IPS-NIHi11 (cell line): Measurements from ENCODE around the gene HIPK2.
A peak's percentile ranks its signal among the peaks of the same experiment; 100 is the strongest.

ENCODE experiments used
- DNase-seq: peaks from one replicate; pipeline ENCODE4 v3.0.0; 2012; ENCODE audit warnings: mixed read lengths, low spot score

The HIPK2 gene

DNA sequence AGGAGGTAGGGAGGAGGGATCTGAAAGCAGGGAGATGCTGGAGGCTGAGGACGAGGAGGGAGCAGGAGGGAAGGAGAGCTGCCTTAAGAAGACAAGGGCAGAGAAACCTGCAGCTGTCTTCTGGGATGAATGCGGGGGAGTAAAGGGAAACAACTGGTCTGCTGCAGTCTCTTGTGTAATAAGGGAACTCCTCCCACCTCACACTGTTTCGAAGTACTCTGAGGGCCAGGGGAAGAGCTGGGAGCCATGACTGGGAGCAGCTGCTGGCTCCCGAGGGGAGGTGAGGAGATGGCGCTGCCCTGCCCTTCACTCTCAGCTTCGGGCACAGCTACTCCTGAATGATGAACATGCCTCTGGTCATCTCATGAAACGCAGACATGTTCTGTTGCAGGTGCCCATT is 189.2 kb downstream of the HIPK2 start:
- DNase-seq = no peak

DNA sequence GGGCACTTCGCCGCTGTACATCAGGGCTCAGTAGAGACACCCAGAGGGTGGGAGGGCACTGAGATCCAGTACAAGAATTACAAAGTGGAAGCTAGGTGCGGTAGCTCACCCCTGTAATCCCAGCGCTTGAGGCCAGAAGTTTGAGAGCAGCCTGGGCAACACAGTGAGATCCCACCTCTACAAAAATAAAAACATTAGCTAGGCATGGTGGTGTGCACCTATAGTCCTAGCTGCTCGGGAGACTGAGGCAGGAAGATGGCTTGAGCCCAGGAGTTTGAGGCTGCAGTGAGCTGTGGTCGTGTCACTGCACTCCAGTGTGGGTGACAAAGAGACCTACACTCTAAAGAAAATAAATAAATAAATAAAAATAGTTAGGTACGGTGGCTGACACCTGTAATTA is 190.3 kb downstream of the HIPK2 start:
- DNase-seq = no peak

DNA sequence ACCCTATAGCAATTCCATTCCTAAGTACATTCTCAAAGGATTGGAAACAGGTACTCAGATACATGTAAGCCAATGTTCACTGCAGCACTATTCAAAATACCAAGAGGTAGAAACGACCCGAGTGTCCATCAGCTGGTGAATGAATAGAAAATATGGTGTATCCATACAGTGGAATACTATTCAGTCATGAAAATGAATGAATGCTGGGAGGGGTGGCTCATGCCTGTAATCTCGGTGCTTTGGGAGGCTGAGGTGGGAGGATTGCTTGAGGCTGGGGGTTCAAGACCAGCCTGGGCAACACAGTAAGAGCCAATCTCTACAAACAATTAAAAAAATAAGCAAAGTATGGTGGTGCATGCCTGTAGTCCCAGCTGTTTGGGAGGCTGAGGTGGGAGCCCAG is 191.5 kb downstream of the HIPK2 start:
- DNase-seq = no peak

DNA sequence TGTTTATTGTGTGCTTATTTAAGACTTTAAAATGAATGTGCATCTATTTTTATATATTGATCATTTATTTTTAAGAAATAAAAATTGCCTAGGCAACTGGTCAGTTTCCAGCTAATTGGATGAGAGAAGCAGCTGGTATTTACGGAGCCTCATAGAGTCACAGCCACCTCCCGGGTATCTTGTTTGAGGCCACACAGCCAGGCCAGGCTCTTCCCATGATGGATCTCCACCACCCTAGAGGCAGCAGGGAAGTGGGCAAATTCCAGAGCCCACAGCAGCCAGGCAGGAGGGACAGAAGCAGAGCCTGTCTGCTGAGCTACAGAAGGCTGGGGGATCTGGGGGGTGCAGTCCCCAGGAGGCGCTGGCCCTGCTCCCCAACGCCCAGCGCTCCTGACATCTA is 192.8 kb downstream of the HIPK2 start:
- DNase-seq = no peak

DNA sequence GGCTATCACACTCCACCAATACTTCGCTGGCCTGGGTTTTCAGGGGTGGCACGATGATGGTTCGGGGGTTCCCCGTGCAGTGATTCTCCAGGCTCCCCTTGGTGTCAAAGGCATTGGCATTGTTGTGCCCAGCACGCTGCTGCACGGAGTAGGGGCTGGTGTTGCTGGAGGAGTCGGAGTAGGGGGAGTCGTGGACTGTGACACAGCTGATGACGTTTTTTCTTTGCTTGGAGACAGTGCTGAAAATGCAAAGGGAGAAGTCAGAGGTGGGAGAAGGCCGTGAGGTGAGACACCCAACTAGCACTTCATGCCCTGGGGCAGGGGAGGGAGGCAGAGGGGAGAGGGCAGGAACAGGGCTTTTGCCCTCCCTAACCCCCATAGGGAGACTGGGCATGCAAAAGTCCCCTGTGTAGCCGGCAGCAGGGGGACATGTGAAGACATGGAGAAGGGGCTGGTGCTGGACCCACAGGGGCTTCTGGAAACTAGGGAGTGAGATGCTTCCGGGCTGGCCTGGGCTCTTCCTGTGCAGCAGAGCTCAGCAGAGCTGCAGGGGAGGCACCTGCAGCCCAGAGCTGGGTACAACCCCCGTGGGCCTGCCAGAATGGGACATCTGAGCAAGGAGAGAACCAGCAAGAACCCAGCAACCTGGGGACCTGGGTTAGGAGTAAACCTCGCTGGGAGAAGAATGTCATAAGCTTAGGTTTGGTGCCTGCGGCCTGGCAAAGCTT is 193.8 kb downstream of the HIPK2 start:
- no peak for DNase-seq

DNA sequence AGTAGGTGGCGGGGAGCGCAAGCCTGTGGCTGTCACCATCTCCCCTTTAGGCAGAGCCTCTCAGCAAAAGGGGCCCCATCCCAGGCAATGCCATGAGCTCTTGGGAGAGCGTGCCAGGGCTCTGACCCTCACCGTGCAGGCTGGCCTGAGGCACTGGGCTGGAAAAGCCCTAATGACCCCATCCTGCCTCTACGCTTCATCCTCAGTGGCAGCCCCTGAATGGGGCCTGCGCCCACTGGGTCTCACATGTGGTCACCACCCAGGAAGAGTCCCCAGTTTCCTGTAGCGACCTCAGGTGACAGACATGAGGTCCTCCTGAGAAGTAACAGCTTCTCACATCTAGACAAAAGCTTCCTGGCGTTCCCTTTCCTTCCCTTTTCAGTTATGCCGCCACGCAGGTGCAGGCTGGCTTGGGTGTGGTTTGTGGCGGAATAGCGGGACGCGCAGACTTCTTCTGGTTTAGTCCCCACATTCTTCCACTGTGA is 195.1 kb downstream of the HIPK2 start:
- no peak for DNase-seq

DNA sequence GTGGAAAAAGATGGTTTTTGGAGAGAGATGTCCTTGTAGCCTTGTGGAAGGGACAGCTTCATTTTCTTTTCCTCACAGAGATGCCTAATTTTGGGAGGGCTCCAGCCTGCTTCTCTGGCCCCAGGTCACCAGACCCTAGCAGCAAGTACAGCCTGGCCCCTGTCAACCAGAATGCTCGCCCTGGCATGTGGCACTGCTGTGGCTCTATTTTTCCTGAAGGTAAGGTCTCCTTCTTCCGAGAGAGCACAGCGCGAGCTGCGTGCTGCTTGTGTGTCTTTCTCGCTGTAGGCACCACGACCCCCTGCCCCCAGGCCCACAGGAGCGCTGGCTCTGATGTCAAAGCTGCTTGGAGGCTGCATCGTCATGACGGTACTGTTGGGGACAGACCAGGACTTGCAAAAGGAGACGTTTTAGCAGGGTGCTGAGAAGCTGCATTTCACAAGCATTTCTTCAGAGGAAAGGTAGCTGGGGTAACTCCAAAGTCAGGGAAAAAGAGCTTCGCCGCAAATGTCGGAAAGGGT is 195.6 kb downstream of the HIPK2 start:
- no peak for DNase-seq

DNA sequence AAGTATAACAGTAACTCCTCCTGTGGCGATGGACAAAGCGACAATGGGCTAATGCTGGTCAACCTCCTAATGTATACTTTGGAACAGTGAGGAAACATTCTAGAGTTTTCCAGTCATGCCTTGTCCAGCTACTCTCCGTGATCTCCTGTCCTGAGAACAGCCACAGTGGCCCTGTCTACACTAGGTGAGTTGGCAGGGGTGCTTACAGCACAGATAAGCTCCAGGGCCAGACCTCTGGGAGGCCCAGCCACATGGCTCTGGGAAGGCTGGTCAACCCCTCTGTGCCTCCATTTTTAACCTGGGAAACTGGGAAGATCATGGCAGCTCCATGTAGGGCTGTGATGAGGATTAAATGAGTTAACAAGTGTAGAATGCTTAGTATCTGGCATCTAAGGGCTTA is 197.4 kb downstream of the HIPK2 start:
- no peak for DNase-seq

DNA sequence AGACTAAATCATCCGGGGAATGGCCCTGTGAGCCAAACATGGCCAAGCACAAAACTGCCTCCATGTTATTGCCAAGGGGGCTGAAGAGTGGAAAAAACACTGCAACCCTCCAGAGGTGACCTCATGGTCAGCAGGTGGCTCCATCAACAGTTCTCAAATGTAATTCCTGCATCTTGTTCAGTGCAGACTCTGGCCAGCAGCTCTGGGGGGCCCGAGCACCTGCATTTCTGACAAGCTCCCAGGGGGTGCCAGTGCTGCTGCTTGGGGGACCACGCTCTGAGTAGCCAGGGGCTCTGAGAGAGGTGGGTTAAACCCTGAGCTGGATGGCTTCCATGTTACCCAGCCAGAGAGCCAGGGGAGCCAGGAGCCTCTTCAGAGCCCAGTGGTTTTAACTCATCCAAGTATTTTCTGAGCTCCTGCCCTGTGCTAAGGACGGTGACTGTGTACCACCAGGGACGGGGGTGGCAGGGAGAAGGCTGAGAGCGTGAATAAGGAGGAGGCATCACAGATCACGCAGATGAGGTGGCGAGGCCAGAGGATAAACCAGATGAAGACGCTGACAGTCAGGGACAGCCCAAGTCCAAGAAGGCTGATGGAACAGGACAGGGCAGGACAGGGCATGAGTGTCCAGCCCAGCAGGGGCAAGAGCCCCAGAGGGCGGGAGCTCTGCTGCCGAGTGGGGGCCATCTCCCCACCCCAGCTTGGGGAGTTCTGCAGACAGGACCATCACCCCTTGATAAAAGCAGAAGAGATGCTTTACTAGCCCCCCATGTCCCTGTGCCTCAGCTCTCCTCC is 201.4 kb downstream of the HIPK2 start:
- no peak for DNase-seq

DNA sequence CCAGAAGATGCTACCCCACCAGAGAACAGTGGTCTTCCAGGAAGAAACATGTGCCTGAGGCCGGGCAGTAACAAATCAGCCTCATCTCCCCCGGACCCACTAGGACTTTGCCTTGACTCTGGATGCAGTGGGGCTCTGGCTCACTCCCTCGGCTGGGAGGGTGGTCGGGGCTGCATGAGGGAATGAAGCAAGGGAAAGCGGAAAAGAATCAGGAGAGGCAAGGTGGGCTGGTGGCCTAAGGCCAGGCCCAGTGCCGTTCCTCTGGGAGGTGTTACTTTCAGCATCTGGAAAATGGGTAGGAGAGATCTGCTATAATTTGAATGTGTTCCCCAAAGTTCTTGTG is 202.5 kb downstream of the HIPK2 start:
- no peak for DNase-seq

DNA sequence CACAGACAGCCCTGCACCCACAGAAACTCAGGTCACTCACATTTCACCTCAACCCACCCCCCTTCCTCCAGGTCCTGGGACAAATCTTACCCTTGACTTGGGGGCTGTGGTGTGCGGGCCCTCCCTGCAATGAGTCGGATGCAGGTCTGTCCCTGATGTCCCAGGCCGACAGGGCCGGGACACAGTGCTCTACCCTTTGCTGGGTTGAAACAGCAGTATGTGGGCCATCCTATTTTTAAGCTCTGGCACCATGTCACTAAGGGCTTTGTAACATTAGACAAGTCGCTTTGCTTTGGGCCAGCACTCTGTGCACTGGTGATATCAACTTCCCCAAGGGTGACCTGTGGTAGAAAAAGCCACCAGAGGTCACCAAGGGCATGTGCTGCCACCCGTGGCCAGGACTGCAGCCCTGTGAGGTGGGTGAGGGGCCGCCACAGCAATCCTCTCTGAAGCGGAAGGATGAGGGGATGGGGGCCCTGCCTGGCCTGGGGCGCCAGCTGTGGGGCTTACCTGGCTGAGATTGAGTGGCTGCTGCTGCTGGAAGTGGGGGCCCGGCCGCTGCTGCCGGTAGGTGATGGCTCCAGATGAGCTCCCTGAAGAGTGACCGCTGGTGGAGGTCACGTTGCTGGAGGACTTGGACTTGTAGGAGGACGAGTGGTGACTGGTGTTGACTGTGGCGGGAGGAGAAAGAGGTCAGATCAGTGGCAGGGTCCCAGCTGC is 203.0 kb downstream of the HIPK2 start:
- DNase-seq = no peak

DNA sequence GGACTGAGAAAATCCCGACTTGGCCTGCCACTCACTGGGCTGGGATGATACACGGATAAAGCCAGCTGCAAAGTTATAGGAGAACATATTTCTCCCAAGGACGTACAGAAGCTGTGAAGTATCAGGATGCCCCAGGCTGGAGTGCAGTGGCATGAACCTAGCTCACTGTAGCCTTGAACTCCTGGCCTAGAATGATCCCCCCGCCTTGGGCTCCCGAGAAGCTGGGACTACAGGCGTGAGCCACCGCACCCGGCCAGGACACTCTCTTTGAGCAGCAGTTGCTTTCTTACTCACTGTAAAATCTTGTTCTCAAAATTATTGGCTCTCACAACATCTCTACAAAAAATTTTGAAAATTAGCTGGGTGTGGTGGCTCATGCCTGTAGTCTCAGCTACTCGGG is 203.9 kb downstream of the HIPK2 start:
- no peak for DNase-seq

DNA sequence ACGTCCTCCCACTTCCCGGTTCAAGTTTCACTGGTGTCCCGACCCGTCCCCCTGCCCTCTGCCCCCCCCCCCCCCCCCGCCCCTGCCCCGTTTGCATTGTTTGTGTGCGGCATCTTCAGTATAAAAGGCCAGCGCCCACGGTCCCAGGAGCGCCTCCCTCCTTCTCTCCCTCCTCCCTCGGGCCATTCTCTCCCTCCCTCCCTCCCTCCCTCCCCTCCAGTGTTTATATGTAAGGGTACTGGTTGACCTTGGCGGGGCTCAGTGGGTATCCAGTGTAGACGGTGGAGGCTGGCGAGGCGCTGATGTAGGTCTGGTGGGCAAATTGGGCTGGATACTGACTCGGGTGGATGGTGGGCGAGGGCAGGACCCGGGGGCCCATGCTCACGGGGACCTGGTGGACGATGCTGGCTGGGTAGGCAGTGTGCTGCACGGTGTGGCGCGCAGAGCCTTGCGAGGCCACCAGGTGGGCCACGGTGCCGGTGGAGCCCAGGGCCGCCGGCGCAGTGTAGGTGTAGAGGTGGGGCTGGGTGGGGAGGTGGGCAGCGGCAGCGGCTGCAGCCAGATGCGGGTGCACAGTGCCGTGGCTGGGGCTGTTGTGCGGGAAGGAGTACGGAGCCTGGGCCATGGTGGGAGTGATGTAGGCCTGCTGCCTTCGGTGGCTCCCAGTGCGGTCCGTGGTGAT is 205.0 kb downstream of the HIPK2 start:
- peak; percentile 52 for DNase-seq

DNA sequence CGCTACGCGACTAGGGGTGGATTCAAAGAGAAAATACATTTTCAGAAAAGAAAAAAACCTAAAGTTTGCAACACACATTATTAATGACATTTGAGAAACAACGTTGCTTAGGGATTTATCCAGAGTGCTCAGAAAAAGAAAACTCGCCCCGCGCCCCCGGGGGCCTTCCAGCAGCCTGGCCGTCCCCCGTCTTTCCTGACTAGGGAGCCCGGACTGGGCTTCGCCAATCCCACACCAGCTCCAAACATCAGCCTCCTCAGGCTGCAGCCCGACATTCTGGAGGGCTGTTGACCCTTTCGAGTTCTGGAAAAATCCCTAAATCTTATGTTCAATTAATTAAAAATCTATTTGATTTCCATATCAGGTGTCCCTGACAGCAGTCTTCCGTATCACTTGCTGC is 205.7 kb downstream of the HIPK2 start:
- DNase-seq = no peak

DNA sequence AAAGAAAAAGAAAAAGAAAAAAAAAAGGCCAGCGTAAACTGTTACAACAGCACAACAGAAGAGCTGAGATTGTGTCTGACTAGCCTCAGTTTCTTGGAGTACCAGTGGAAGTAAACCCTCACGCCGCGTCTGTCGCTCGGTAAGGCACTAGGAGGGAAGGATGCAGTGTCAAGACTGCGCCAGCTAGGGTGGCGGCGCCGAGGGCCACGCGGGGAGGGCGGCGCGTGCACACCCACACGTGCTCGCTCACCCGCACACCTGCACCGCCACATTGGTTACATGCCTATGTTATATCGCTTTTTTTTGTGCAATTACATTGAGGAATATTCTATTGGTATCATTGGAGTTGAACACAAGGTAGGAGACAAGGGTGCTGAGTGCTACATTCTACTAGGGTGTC is 206.1 kb downstream of the HIPK2 start:
- DNase-seq = no peak

DNA sequence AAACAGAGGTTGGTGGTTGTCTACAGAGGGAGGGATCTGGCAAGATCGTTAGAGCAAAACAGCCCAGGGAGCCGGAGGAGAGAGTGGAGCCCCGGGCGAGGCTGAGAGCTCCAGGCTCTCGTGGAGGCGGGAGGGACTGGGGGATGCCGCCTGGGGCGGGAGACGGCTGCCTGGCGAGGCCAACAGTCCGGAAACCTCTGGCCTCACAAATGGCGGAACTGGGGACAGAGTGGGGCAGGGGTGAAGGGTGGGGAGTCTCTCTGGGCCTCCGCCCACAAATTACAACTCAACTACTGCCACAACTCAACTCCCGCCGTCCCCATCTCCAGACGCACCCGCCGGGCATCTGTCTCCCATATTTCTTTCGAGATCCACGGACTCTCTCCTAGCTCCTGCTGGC is 206.6 kb downstream of the HIPK2 start:
- DNase-seq = peak; percentile 31

DNA sequence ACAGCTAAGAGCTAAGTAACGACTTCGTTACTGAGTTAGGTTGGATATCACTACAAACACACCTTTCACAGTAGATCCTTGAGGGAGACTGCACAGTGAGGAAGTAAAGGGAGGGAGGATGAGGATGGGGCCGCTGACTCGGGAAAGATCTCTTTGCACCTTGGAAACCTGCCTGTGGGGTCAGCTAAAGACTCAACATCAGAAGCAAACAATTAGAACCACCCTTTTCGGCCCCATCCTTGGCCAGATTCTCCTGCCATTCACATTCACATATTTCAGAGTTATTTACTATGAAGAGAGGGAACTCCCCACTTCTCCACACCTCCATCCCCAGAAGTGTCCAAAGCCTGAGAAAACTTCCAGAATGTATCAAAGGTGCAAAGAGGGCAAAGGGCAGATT is 207.2 kb downstream of the HIPK2 start:
- no peak for DNase-seq

DNA sequence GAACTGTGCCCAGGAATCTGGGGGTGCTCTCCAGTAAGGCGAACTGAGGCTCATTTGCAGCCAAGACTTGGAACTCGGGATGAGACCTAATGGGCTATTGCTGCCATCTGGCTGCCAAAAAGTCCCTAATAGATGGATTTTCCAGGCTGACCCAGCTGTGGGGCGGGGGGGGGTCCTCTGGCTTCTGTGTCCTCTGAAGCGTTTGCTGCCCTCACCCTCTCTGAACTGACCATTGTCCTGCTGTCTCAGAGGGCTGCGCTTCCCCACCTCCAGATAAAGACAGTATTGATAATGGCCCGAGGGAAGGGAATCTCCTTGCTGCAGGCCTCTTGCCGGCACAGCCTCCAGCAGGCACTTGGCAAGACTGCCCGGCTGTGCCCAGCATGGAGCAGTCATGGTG is 207.7 kb downstream of the HIPK2 start:
- DNase-seq = peak; percentile 53

DNA sequence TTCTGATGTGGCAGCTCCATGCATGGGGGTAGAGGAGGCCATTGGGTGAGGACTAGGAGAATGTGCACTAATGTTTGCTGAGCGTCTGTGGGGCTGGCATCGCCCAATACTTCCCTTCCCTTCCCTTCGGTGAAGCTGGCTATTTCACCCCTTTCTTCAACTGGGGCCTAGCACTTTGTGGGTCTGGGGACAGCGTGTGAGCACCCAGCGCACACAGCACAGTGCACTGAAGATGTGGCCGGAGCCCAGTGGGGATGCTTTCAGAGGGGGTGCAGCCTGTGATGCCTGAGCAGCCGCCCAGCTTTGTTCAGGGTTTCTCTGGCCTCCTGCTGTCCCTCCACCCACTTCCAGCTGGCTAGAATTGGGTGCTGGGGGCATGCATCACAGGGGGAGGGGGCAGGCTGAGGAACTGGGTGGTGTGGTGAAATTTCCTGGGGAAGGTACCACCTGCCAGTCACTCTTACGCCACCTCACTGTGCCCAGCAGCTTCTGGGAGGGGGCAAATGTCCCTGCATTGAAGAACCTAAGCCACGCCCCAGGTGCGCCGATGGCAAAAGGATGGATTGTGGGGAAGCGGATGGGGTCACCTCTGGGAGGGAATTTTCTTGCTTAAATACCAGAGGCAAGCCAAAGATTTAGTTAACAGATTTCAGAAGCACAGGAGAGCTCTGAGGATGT is 208.8 kb downstream of the HIPK2 start:
- DNase-seq = no peak

DNA sequence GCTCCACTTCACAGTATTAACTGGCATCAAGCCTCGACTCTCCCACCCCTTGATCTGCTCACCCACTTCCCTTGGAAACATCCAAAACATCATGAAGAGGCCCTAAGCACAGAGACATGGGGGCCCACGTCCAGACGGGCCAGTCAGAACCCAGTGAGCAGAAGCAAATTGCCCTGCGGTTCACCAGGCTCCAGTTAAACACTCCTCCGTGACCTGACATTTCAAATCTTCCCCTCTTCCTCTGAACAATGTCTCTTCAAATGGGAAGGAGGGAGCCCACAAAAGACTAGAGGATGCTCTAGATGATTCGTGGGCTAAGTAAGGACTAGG is 209.5 kb downstream of the HIPK2 start:
- DNase-seq = no peak

DNA sequence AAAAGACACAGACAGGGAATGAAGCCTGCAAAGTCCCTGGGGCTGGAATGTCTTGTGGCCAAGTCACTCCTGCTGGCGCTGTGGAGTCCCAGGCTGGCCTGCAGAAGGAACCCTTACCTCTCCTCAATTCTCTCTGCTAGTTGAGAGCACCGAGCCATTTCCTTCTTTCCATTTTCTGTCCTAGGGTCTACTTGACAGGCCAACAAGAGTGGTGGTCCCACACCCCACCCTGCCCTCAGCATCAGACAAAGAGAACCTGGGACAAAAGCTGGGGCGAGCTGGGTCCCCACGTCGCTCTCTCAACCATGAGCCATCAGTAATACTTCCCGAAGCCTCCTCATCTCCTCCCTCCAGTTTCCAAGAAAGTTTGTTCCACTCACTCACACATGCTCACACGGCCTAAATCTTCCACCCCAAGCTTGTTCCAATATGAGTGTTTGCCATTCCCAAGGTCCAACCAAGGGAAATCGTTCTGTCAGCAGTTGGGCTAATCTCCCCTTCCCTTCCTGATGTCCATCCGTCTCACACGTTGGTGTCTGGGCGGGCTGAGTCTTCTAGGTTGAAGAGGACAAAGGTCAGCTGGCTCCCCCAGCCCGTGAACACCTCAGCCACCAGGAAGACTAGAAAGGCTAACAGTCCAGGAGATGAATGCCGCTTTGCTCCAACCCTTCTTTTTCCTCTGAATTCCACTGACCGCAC is 210.0 kb downstream of the HIPK2 start:
- no peak for DNase-seq
